HCT116 (cell line): ENCODE data around the gene PKIB.

Source experiments
- EGR1 ChIP-seq: IDR thresholded peaks from 2 replicates; pipeline ENCODE4 v1.6.1; 2012; ENCODE audit warnings: low read depth
- ELF1 ChIP-seq: IDR thresholded peaks from 2 replicates; pipeline ENCODE4 v1.6.1; 2012; ENCODE audit warnings: low read depth, borderline replicate concordance
- EZH2 ChIP-seq: fragments of 200-600 bp; sonication (generic); IDR thresholded peaks from 2 replicates; pipeline ENCODE4 v1.6.1; 2017; ENCODE audit warnings: antibody characterized with exemption, mixed run types
- JUND ChIP-seq: IDR thresholded peaks from 2 replicates; pipeline ENCODE4 v1.6.1; 2012
- TF ChIP-seq, protein P1 (sequence below), 3 experiments: fragments of 200-600 bp in 1 of 3; sonication (generic) in 1 of 3; IDR thresholded peaks in 2 of 3; conservative IDR thresholded peaks in 1 of 3; 2 replicates each; pipeline ENCODE4 v1.5.1; 2012 to 2017; ENCODE audit warnings: low read depth in 2 of 3, low read length in 2 of 3, antibody characterized with exemption in 1 of 3, borderline replicate concordance in 1 of 3, control low read depth in 1 of 3, mild to moderate bottlenecking in 1 of 3, mixed read lengths in 1 of 3, mixed run types in 1 of 3, moderate library complexity in 1 of 3; ENCODE audit not compliant: insufficient read depth in 1 of 3
- TF ChIP-seq, protein P2 (sequence below): IDR thresholded peaks from 2 replicates; pipeline ENCODE4 v1.6.1; 2012

- TF ChIP-seq, protein P1, sequence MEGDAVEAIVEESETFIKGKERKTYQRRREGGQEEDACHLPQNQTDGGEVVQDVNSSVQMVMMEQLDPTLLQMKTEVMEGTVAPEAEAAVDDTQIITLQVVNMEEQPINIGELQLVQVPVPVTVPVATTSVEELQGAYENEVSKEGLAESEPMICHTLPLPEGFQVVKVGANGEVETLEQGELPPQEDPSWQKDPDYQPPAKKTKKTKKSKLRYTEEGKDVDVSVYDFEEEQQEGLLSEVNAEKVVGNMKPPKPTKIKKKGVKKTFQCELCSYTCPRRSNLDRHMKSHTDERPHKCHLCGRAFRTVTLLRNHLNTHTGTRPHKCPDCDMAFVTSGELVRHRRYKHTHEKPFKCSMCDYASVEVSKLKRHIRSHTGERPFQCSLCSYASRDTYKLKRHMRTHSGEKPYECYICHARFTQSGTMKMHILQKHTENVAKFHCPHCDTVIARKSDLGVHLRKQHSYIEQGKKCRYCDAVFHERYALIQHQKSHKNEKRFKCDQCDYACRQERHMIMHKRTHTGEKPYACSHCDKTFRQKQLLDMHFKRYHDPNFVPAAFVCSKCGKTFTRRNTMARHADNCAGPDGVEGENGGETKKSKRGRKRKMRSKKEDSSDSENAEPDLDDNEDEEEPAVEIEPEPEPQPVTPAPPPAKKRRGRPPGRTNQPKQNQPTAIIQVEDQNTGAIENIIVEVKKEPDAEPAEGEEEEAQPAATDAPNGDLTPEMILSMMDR (IDR thresholded peaks at IDR 0.05 in 2 of 3, conservative IDR thresholded peaks at IDR 0.05 in 1 of 3; ENCODE audit: borderline replicate concordance in 1 of 3, insufficient read depth in 1 of 3, low read depth in 2 of 3, low read length in 2 of 3) = no peak
- TF ChIP-seq, protein P2, sequence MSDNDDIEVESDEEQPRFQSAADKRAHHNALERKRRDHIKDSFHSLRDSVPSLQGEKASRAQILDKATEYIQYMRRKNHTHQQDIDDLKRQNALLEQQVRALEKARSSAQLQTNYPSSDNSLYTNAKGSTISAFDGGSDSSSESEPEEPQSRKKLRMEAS = no peak
- no peak for TF ChIP-seq JUND
- TF ChIP-seq ELF1 = no peak
- no peak for TF ChIP-seq EGR1
- TF ChIP-seq EZH2 = no peak
Observed at GRCh38 chr6:122683989-122684651, 73.9 kb downstream of the PKIB start.
